Suprapubic skin (tissue), 3 donors: Measurements from ENCODE around the gene SRPK3.

Source experiments
- CTCF ChIP-seq, 2 donors: fragments of 200-600 bp in 1 of 2; fragments of 450-650 bp in 1 of 2; sonication (generic) in 1 of 2; IDR thresholded peaks; one replicate each; pipeline ENCODE4 v1.5.1; 2016 to 2019; ENCODE audit warnings: antibody characterized with exemption in 2 of 2, mild to moderate bottlenecking in 1 of 2, moderate library complexity in 1 of 2
- POLR2A ChIP-seq, 2 donors: fragments of 450-650 bp; IDR thresholded peaks; one replicate each; pipeline ENCODE4 v1.6.1; 2017; ENCODE audit warnings: antibody characterized with exemption in 2 of 2, mild to moderate bottlenecking in 2 of 2, moderate library complexity in 2 of 2

GRCh38 chrX:153784325-153784967 lies 3.6 kb downstream of the SRPK3 start:
- TF ChIP-seq CTCF (IDR thresholded peaks at IDR 0.05) (no peak), POLR2A (IDR thresholded peaks at IDR 0.05) (no peak)
